HG03066 (cell line): Measurements from ENCODE around the gene HS3ST2.

Experiments
- ATAC-seq: cut with Tn5 transposase; IDR thresholded peaks from one replicate; pipeline ENCODE4 v1.9.1; 2021; ENCODE audit warnings: low read depth; ENCODE audit not compliant: unreplicated experiment

HS3ST2 gene

GRCh38 chr16:22813948-22814710 lies at the start of gene HS3ST2:
TSS of gene HS3ST2 (plus strand) at chr16:22814162. CDS start at chr16:22814611, 449 bp downstream.
- ATAC-seq, result no peak

DNA sequence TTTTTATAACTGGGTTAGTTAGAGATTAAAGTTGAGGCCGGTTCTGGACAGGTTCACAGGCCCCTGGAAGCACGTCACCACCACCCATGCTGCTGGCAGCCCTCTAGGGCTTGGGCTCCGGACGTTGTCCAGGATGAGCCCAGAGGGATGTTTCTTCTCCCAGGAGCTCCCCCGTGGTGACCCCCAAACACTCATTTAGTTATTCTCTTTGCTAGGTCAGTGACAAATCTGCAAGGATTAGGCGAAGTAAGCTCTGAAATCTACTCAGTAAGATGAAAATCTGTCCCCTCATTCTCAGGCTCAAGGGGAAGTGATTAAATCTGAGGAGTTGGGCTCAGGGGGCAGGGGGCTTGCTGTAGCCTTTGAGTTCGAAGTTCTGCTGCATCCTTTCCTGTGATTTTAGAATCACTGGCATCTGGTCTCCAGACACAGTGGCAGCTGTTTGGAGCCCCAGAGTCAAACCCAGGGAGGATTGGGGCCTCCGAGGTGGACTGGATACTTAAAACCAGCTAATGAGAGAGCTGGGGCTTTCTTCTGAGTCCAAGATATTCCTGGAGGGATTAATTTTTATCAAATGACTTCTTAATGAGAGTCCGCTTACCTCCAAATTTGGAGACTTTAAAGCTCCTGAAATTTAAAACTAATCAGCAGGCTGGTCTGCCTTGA lies 49.2 kb upstream of the HS3ST2 start:
- no peak for ATAC-seq

GRCh38 chr16:22765479-22765878 lies 48.5 kb upstream of the HS3ST2 start:
- ATAC-seq, result no peak

GRCh38 chr16:22770866-22771265 lies 43.1 kb upstream of the HS3ST2 start:
- ATAC-seq, result no peak

DNA sequence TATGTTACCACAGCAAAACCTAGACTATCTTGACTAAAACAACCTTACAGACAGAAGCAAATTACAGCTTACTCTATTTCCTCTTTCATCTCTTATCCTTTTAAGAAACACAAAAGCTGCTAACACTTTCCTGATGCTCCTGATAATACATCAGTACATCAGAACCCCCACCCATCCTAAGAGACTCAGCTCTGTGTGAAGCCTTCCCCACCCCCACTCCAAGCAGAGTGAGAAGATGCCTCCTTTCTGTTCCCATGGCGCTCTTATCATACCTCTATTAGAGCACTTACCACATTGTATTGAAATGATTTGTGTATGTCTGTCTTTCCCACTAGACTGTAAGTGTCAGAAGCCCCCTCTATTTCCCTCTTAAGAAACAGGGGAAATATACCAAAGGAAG lies 42.4 kb upstream of the HS3ST2 start:
- no peak for ATAC-seq

- no peak for ATAC-seq
Measured at GRCh38 chr16:22775220-22775922, 38.6 kb upstream of the HS3ST2 start.

- no peak for ATAC-seq
Measured at GRCh38 chr16:22781480-22781879, 32.5 kb upstream of the HS3ST2 start.

- ATAC-seq, result no peak
Measured at GRCh38 chr16:22782314-22782713, 31.6 kb upstream of the HS3ST2 start.

- no peak for ATAC-seq
Measured at GRCh38 chr16:22784690-22785214, 29.2 kb upstream of the HS3ST2 start.

DNA sequence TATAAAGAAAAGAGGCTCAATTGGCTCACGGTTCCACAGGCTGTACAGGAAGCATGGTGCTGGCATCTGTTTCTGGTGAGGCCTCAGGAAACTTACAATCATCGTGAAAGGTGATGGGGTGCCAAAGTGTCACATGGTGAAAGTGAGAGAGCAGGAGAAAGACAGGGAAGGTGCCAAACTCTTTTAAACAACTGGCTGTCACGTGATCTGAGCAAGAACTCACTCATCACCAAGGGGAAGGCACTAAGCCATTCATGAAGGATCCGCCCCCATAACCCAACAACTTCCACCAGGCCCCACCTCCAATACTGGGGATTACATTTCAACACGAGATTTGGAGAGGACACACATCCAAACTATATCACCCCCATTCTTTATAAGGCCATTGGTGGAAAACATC lies 28.4 kb upstream of the HS3ST2 start:
- no peak for ATAC-seq

DNA sequence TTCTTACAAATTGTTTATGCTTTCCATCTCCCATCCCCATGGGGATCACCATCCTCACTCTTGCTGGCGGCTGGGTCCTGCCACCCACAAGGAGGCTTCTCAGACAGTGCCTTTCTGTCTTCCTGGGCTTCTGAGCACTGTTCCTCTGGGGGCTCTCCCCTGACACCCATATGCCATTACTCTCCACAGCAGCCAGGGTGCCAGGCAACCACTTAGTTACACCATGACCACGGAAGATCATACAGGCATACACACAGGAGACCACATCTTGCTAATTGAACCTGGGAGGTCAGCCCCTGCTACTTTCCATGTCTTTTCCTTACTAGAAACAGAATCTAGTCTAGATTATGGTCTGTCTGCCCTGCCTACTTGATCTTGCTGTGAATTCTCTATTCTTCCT lies 27.7 kb upstream of the HS3ST2 start:
- ATAC-seq, result no peak

DNA sequence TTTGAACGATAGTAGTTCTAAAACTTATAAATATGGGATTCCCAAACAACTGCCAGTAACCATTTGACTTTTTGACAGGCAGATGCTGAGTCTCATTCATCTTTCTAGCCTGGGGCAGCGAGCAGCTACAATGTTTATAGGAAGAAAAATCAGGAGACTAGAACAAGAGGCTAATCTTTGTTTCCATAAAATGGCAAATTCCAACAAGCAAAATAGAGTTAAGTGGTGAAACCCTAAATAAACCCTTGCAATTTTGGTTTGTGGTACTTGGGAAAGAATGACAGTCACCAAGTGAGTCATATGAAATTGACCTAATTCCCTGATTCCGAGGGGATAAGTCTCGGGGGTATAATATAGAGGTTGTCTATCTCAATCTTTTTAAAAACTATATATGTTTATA lies 27.3 kb upstream of the HS3ST2 start:
- ATAC-seq, result no peak

GRCh38 chr16:22787466-22788192 lies 26.3 kb upstream of the HS3ST2 start:
- ATAC-seq, result no peak

DNA sequence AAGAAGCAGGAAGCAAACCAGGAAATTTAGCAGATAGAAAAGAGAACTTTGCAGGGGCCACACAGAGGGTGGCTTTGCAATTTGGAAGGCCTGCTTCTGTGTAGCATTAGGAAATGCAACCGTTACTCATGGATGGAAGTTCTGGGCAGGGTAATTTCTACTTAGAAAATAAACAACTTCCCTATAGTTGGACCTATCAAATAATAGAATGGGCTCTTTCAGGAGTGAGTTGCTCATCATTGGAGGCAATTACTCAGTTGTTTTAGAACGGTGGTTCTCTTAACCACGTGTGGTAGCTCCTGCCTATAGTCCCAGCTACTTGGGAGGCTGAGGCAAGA lies 25.8 kb upstream of the HS3ST2 start:
- ATAC-seq, result no peak

GRCh38 chr16:22789281-22789945 lies 24.5 kb upstream of the HS3ST2 start:
- ATAC-seq, result no peak

- ATAC-seq, result no peak
Measured at GRCh38 chr16:22797551-22797950, 16.4 kb upstream of the HS3ST2 start.

DNA sequence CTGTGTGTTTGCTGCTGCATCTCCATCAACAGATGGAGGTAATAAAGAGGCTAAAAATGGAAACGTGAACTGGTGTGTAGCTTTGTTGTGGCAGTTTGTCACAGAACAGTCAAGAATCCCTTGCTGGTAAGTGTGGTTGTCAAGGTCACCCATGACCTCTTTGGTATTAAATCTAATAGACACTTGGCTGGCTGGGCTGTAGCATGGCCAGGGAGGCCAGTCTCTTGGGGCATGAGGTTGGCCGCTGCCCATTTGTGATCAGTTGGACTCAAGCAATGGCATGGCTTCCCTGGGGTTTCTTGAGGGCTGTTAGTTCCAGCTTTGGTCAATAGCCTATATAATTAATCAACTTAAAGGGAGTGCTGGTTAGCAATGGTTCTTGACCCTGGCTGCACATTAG lies 14.8 kb upstream of the HS3ST2 start:
- ATAC-seq, result no peak

- no peak for ATAC-seq
Measured at GRCh38 chr16:22804893-22805292, 9.1 kb upstream of the HS3ST2 start.

GRCh38 chr16:22805326-22805725 lies 8.6 kb upstream of the HS3ST2 start:
- ATAC-seq, result no peak

DNA sequence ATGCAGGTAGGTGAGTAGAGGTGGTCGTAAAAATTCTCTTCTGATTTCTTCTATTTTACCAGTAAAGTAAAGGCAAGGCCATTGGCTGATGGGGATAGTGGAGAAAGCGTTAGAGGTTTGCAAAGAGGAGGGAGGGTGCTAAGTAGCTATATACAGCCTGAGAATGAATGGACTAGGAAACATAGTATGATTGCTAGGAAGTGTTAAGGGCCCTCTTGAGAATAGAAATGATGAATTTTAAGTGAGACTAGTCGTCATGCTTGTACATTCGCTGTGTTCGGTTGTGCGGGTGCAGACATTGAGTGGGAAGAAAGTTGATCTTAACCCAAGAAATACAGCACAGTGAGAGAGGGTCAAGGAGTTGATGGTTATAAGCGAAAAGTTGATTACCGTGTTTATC lies 7.2 kb upstream of the HS3ST2 start:
- no peak for ATAC-seq
